ENCODE results near the gene CDCA4. TPM values are rescaled to one million over a fixed set of nuclear protein-coding genes. Genes with fewer than 3 reads are reported as not detected.
A peak's percentile ranks its signal among the peaks of the same experiment; 100 is the strongest.

Gene CDCA4
- total RNA-seq, 3 donors from 2014 or later: 4.3 to 8.7 (median 5.6) TPM

- H3K36me3 ChIP-seq (ENCODE audit: low read depth): no peaks in the 10 kb centered on the region
- peak in 1 of 3 donors; percentile 19 for DNase-seq
- intact Hi-C loops (cut with DNase I, micrococcal nuclease): no loop called here
These were observed 38.2 kb downstream of the CDCA4 start for GRCh38 chr14:104982548-104983230.

GRCh38 chr14:104981699-104982541 lies 39.0 kb downstream of the CDCA4 start:
- H3K36me3 ChIP-seq (ENCODE audit: low read depth): no peaks in the 10 kb centered on the region
- intact Hi-C loops (cut with DNase I, micrococcal nuclease): no loop called here
- peak in 1 of 3 donors; percentile 25 for DNase-seq
- H3K4me1 ChIP-seq (ENCODE audit: low read depth): peaks cover 15% of the 10 kb centered on the region
- H3K9me3 ChIP-seq: no peaks in the 10 kb centered on the region
- ATAC-seq: no peak
- TF ChIP-seq CTCF (IDR thresholded peaks at IDR 0.05): no peak
- no peak overlapping the region for H3K4me3 ChIP-seq

More at GRCh38 chr14:104982548-104983230, 38.2 kb downstream of the CDCA4 start:
- peaks cover 9% of the 10 kb centered on the region for H3K4me1 ChIP-seq (ENCODE audit: low read depth)
- TF ChIP-seq CTCF (IDR thresholded peaks at IDR 0.05): no peak
- no peak for ATAC-seq
- H3K4me3 ChIP-seq: no peak overlapping the region
- H3K9me3 ChIP-seq: no peaks in the 10 kb centered on the region

- DNase-seq (peak in 1 of 3 donors; percentile 20), ATAC-seq (no peak)
- Histone ChIP-seq H3K4me1 (ENCODE audit: low read depth) (peaks cover 21% of the 10 kb centered on the region), H3K4me3 (no peak overlapping the region), H3K9me3 (no peaks in the 10 kb centered on the region), H3K36me3 (ENCODE audit: low read depth) (no peaks in the 10 kb centered on the region)
- intact Hi-C loops (cut with DNase I, micrococcal nuclease): no loop called here
- TF ChIP-seq CTCF (IDR thresholded peaks at IDR 0.05): no peak
These were observed 40.0 kb downstream of the CDCA4 start for GRCh38 chr14:104980611-104981531.

- intact Hi-C loops (cut with DNase I, micrococcal nuclease): loop anchor here (10.0 kb wide), 1 partner anchor 65 kb away; no protein-coding TSS in a partner anchor
- TF ChIP-seq CTCF (IDR thresholded peaks at IDR 0.05): no peak
- Histone ChIP-seq H3K9me3 (no peaks in the 10 kb centered on the region), H3K4me3 (no peak overlapping the region), H3K4me1 (ENCODE audit: low read depth) (peaks cover 25% of the 10 kb centered on the region), H3K36me3 (ENCODE audit: low read depth) (no peaks in the 10 kb centered on the region)
- ATAC-seq: no peak
- DNase-seq: peak in 1 of 3 donors; percentile 35
These were observed 40.9 kb downstream of the CDCA4 start for GRCh38 chr14:104979758-104980610.
